ENCODE data around the gene CD99L2.
A peak's percentile ranks its signal among the peaks of the same experiment; 100 is the strongest.
"Not testable (repeated sequence)": the region's sequence is repeated elsewhere in the genome, so short reads cannot be mapped to it uniquely, and the experiment has no call there.

Gene CD99L2

DNA sequence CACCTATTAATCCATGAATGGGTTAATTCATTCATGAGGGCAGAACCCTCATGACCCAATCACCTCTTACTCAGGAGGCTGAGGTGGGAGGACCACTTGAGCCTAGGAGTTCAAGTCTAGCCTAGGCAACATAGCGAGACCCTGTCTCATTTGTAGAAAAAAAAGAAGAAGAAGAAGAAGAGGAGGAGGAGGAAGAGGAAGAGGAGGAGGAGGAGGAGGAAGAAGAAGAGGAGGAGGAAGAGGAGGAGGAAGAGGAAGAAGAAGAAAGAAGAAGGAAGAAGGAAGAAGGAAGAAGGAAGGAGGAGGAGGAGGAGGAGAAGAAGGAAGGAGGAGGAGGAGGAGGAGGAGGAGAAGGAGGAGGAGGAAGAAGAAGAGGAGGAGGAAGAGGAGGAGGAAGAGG, 74.6 kb downstream of the CD99L2 start:
- H3K27ac Mint-ChIP-seq, DNase-seq, H3K9me3 Mint-ChIP-seq, H3K4me1 Mint-ChIP-seq, H3K27me3 Mint-ChIP-seq, H3K4me3 Mint-ChIP-seq, ATAC-seq: not testable (repeated sequence)
- peaks cover 32% of the 10 kb centered on the region for H3K36me3 Mint-ChIP-seq (ENCODE audit: low read depth)

DNA sequence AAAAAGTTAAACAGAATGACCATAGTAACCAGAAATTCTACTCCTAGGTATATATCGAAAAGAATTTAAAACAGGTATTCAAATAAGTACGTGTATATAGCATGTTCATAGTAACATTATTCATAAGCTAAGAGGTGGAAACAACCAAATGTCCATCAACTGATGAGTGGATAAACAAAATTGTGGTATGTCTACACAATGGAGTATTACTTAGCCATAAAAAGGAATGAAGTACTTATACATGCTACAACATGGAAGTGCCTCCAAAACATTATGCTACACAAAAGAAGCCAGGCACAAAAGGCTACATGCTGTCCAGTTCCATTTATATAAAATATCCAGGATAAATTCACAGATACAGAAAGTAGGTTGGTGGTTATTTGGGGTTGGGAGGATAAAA, 76.5 kb downstream of the CD99L2 start:
- Mint-ChIP-seq H3K36me3 (ENCODE audit: low read depth) (peaks cover 27% of the 10 kb centered on the region), H3K4me1 (no peaks in the 10 kb centered on the region), H3K9me3 (peaks cover 12% of the 10 kb centered on the region), H3K27ac (no peak overlapping the region), H3K4me3 (no peak overlapping the region), H3K27me3 (no peaks in the 10 kb centered on the region)
- no peak for DNase-seq
- no peak for ATAC-seq

DNA sequence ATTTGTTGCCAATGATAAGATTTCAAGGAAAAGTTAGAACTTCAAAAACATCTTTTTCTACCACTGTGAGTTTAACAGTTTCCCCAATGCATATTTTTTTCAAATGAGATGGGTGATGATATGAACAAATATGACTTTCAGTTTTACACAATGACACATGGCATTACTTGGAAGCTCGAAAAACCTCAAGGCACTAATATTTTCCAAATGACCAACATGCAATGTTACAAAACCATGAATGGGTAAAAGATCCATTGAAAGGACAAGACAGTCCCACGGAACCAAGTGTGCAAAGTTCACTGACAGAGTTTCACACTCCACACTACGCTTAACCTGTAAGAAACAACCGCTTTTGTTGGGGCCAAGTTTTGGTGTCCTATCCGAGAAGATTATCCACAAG, 84.5 kb downstream of the CD99L2 start:
- peaks cover 14% of the 10 kb centered on the region for H3K9me3 Mint-ChIP-seq
- ATAC-seq: peak; percentile 63

GRCh38 chrX:150806827-150807226, 91.6 kb downstream of the CD99L2 start:
- H3K9me3 Mint-ChIP-seq: peaks cover 4% of the 10 kb centered on the region
- H3K36me3 Mint-ChIP-seq (ENCODE audit: low read depth): peaks cover 17% of the 10 kb centered on the region
- no peak overlapping the region for H3K27ac Mint-ChIP-seq
- DNase-seq: no peak
- H3K4me3 Mint-ChIP-seq: no peak overlapping the region
- ATAC-seq: no peak
- peaks cover 2% of the 10 kb centered on the region for H3K4me1 Mint-ChIP-seq
- no peaks in the 10 kb centered on the region for H3K27me3 Mint-ChIP-seq

More for the DNA sequence above, 84.5 kb downstream of the CD99L2 start:
- Mint-ChIP-seq H3K27me3 (no peaks in the 10 kb centered on the region), H3K4me1 (peaks cover 16% of the 10 kb centered on the region), H3K4me3 (no peak overlapping the region), H3K27ac (peak overlapping the region; percentile 77), H3K36me3 (ENCODE audit: low read depth) (peaks cover 29% of the 10 kb centered on the region)
- DNase-seq: no peak

- Mint-ChIP-seq H3K4me3 (no peak overlapping the region), H3K4me1 (no peaks in the 10 kb centered on the region), H3K9me3 (peaks cover 4% of the 10 kb centered on the region), H3K27ac (no peak overlapping the region), H3K36me3 (ENCODE audit: low read depth) (peaks cover 17% of the 10 kb centered on the region), H3K27me3 (no peaks in the 10 kb centered on the region)
- no peak for DNase-seq
- ATAC-seq: no peak
Observed at GRCh38 chrX:150805736-150806135, 92.7 kb downstream of the CD99L2 start.

- no peak overlapping the region for H3K4me3 Mint-ChIP-seq
Observed at GRCh38 chrX:150792949-150793527, 105.4 kb downstream of the CD99L2 start.

DNA sequence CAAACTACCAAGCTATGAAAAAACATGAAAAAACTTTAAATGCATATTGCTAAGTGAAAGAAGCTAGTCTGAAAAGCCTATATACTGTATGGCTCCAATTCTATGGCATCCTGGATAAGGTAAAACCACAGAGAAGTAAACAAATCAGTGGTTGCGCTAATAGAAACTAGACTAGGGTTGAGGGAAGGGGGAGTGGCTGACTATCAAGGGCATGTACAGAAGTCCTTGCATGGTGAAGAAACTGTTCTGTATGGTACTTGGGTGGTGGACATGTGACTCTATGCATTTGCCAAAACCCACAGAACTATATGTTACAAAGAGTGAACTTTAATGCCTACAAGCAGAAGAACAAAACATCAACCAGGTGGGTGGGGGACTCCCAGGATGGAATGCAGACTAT, 108.4 kb downstream of the CD99L2 start:
- no peaks in the 10 kb centered on the region for H3K9me3 Mint-ChIP-seq

More at GRCh38 chrX:150792949-150793527, 105.4 kb downstream of the CD99L2 start:
- Mint-ChIP-seq H3K9me3 (no peaks in the 10 kb centered on the region), H3K27me3 (no peaks in the 10 kb centered on the region), H3K27ac (no peak overlapping the region), H3K4me1 (peaks cover 2% of the 10 kb centered on the region), H3K36me3 (ENCODE audit: low read depth) (peaks cover 31% of the 10 kb centered on the region)
- DNase-seq (no peak), ATAC-seq (no peak)

GRCh38 chrX:150781677-150782076, 116.8 kb downstream of the CD99L2 start:
- peaks cover 4% of the 10 kb centered on the region for H3K4me1 Mint-ChIP-seq
- ATAC-seq (no peak), DNase-seq (no peak)
- H3K36me3 Mint-ChIP-seq (ENCODE audit: low read depth): no peaks in the 10 kb centered on the region
- no peaks in the 10 kb centered on the region for H3K9me3 Mint-ChIP-seq
- H3K27ac Mint-ChIP-seq: no peak overlapping the region
- H3K4me3 Mint-ChIP-seq: no peak overlapping the region
- no peaks in the 10 kb centered on the region for H3K27me3 Mint-ChIP-seq

More for the DNA sequence above, 108.4 kb downstream of the CD99L2 start:
- H3K27ac Mint-ChIP-seq: no peak overlapping the region
- no peak overlapping the region for H3K4me3 Mint-ChIP-seq
- peaks cover 27% of the 10 kb centered on the region for H3K36me3 Mint-ChIP-seq (ENCODE audit: low read depth)
- H3K27me3 Mint-ChIP-seq: no peaks in the 10 kb centered on the region
- ATAC-seq: peak; percentile 15
- peaks cover 2% of the 10 kb centered on the region for H3K4me1 Mint-ChIP-seq
- DNase-seq: no peak

DNA sequence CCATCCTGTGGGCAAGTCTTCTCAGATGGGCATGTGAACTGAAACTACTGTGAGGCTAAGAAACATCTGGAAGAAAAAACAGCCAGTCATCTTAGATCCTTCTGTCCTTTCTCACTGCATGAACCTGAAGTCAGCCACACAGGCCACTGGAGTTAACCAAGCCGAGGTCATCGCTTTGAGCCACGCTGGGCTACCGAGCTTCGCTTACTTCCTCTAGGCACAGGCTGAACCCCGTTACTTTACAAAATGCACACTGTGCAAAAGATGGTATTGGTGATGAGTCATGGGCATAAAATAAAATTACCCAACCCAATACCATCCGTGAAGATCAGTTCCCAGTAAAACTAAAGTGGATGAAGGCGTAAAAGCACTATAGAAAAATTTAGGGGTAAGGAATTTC, 119.1 kb downstream of the CD99L2 start:
- H3K27ac Mint-ChIP-seq: no peak overlapping the region
- DNase-seq: no peak
- H3K27me3 Mint-ChIP-seq: no peaks in the 10 kb centered on the region
- H3K4me3 Mint-ChIP-seq: no peak overlapping the region
- no peaks in the 10 kb centered on the region for H3K36me3 Mint-ChIP-seq (ENCODE audit: low read depth)
- H3K9me3 Mint-ChIP-seq: no peaks in the 10 kb centered on the region
- no peak for ATAC-seq
- peaks cover 4% of the 10 kb centered on the region for H3K4me1 Mint-ChIP-seq

GRCh38 chrX:150777328-150777992, 121.0 kb downstream of the CD99L2 start:
- no peaks in the 10 kb centered on the region for H3K9me3 Mint-ChIP-seq
- DNase-seq (no peak), ATAC-seq (no peak)
- H3K4me1 Mint-ChIP-seq: peaks cover 4% of the 10 kb centered on the region
- no peak overlapping the region for H3K27ac Mint-ChIP-seq
- no peaks in the 10 kb centered on the region for H3K36me3 Mint-ChIP-seq (ENCODE audit: low read depth)
- no peaks in the 10 kb centered on the region for H3K27me3 Mint-ChIP-seq
- no peak overlapping the region for H3K4me3 Mint-ChIP-seq

DNA sequence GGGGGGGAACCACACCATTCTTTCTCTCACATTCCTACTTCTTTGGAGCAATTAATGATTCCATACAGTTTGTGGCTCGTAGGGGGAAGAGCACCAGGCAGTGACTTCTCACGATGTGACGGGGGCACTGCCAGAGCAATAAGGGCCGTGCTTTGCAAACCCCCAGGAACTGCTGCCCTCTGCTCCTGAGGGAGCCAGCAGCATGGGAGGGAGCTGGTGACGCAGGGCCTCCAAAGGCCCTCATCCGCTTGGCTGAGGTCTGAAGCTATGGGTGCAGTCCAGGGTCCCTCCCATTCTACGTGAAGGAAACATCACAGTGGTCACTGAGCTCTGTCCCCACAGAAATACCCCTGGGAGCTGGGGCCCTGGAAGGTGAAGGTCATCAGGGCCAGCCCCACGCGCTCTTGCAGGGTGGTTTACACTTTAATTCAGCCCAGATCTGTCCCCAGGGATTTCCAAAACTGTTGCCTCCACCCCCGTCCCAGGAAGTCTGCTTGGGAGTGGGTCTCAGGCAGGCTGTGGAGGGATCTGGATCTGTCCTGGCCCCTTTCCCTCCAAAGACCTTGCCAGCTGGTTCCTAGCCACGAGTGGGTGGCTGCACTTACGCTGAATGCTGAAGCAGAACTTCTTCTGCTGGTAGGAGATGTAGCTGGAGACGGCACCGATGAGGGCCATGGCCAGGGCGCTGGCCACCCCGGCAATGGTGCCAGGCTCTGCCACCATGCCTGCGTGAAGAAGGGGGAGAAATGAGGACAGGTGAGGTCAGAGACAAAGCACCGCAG, 122.7 kb downstream of the CD99L2 start:
- H3K27me3 Mint-ChIP-seq: no peaks in the 10 kb centered on the region
- no peaks in the 10 kb centered on the region for H3K36me3 Mint-ChIP-seq (ENCODE audit: low read depth)
- ATAC-seq (no peak), DNase-seq (no peak)
- no peak overlapping the region for H3K4me3 Mint-ChIP-seq
- peaks cover 4% of the 10 kb centered on the region for H3K4me1 Mint-ChIP-seq
- H3K9me3 Mint-ChIP-seq: no peaks in the 10 kb centered on the region
- no peak overlapping the region for H3K27ac Mint-ChIP-seq

GRCh38 chrX:150774798-150775568, 123.5 kb downstream of the CD99L2 start:
- H3K9me3 Mint-ChIP-seq: no peaks in the 10 kb centered on the region
- peaks cover 4% of the 10 kb centered on the region for H3K4me1 Mint-ChIP-seq
- no peak for DNase-seq
- no peak for ATAC-seq
- H3K36me3 Mint-ChIP-seq (ENCODE audit: low read depth): no peaks in the 10 kb centered on the region
- no peaks in the 10 kb centered on the region for H3K27me3 Mint-ChIP-seq
- no peak overlapping the region for H3K27ac Mint-ChIP-seq
- no peak overlapping the region for H3K4me3 Mint-ChIP-seq

DNA sequence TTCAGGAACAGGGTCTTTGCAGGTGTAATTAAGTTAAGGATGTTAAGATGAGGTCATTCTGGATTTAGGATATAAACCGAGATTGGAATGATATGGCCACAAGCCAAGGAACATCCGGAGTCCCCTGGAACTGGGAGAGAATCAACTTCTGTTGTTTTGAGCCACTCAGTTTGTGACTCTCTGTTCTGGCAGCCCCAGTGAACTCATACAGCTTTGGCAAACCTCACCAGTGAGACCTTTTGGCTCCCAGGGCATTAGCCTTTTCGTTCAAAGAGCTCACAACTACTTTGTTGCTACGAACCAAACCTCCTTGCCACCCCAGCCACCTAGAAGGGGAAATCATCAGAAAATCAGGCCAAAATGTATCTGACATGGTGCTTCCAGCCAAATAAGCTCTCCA, 124.8 kb downstream of the CD99L2 start:
- Mint-ChIP-seq H3K4me3 (no peak overlapping the region), H3K9me3 (no peaks in the 10 kb centered on the region), H3K27me3 (no peaks in the 10 kb centered on the region), H3K4me1 (no peaks in the 10 kb centered on the region), H3K36me3 (ENCODE audit: low read depth) (no peaks in the 10 kb centered on the region), H3K27ac (no peak overlapping the region)
- ATAC-seq (no peak), DNase-seq (no peak)

DNA sequence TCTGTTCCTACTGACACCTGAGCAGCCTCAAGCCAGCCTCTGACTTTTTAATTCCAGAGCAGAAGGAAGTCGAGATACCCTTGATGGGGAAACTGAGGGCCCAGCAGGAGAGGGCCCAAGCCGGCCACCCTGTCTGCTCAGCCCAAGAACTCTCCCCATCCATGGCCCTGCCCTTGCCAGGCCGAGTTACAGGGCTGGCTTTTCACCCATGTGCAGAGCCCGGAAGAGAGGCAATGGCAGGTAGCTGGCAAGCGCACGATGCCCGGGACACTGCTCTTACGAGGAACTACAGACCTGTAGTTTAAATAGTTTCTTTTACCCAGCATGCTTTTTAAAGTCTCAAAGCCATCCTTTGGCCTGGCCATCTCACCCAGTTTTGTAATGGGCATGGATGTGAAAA, 125.4 kb downstream of the CD99L2 start:
- no peak overlapping the region for H3K27ac Mint-ChIP-seq
- H3K9me3 Mint-ChIP-seq: no peaks in the 10 kb centered on the region
- DNase-seq: no peak

More for the DNA sequence above, 125.4 kb downstream of the CD99L2 start:
- Mint-ChIP-seq H3K4me3 (no peak overlapping the region), H3K36me3 (ENCODE audit: low read depth) (no peaks in the 10 kb centered on the region), H3K4me1 (peaks cover under 1% of the 10 kb centered on the region), H3K27me3 (no peaks in the 10 kb centered on the region)
- no peak for ATAC-seq
